22Rv1 (cell line): ENCODE results near the gene MYBPC3.
A peak's percentile ranks its signal among the peaks of the same experiment; 100 is the strongest.

Source experiments
- H3K27ac ChIP-seq: fragments of 450-650 bp; 2 replicates; pipeline ENCODE4 v1.5.1; 2017
- ZFX ChIP-seq: fragments of 450-650 bp; IDR thresholded peaks from 2 replicates; pipeline ENCODE4 v1.6.1; 2017; ENCODE audit warnings: antibody characterized with exemption, borderline replicate concordance
- TF ChIP-seq, protein P1 (sequence below): fragments of 450-650 bp; IDR thresholded peaks from 2 replicates; pipeline ENCODE4 v1.5.1; 2017; ENCODE audit warnings: mild to moderate bottlenecking

MYBPC3 gene

DNA sequence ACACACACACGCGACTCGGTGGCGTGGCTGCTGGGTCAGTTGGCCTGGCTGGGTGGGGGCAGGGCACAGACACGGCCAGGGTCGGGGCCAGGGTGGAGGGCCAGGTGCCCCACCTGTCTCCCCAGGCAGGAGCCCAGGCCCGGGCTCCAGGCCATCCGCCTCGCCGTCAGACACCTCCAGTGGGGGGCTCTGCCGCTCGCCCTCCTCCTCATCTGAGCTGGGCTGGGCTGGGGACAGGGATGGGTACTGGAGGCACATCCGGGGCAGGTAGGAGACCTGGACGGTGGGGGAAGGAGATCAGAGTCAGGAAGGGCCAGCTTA lies 6.2 kb upstream of the MYBPC3 start:
- TF ChIP-seq ZFX, result no peak
- TF ChIP-seq, protein P1, sequence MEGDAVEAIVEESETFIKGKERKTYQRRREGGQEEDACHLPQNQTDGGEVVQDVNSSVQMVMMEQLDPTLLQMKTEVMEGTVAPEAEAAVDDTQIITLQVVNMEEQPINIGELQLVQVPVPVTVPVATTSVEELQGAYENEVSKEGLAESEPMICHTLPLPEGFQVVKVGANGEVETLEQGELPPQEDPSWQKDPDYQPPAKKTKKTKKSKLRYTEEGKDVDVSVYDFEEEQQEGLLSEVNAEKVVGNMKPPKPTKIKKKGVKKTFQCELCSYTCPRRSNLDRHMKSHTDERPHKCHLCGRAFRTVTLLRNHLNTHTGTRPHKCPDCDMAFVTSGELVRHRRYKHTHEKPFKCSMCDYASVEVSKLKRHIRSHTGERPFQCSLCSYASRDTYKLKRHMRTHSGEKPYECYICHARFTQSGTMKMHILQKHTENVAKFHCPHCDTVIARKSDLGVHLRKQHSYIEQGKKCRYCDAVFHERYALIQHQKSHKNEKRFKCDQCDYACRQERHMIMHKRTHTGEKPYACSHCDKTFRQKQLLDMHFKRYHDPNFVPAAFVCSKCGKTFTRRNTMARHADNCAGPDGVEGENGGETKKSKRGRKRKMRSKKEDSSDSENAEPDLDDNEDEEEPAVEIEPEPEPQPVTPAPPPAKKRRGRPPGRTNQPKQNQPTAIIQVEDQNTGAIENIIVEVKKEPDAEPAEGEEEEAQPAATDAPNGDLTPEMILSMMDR, result no peak
- no peak overlapping the region for H3K27ac ChIP-seq

DNA sequence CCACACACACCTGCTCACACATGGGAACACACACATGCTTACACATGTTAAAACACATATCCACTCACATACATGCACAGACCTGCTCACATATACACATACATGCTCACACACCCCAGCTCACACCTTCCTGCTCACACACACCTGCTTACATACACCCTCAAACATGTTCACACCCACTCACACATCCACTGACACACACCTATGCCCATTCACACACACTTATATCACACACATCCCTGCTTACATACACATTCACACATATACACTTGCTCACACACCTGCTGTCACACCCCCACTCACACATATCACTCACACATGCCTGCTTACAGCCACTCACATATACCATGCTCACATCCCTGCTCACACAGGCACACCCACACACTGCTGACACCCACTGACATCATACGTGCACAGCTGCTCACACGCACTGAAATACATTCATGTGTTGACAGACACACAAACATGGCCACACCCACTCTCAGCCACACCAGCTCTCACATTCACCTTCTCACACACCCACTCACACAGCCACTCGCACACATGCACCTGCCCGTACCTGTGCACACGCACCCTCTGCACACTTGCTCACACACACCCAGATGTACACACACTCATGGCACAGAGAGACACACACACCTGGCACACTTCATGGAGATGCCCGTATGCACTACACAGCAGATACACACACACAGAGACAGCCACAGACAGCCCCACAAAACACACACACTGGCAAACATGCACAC lies 5.7 kb upstream of the MYBPC3 start:
- H3K27ac ChIP-seq, result no peak overlapping the region
- no peak for TF ChIP-seq ZFX
- TF ChIP-seq, protein P1, result no peak

DNA sequence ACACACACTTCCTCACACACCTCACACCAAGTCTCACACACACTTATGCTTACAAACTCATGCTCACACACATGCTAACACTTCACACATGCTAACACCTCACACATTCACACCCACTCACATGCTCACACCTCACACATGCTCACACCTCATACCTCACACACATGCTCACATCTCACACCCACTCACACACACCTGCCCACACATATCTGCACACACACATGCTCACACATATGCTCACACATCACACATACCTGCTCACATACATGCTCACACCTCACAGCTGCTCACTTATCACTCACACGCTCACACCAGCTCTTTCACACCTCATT lies 4.5 kb upstream of the MYBPC3 start:
- no peak overlapping the region for H3K27ac ChIP-seq
- TF ChIP-seq, protein P1, result no peak
- no peak for TF ChIP-seq ZFX

DNA sequence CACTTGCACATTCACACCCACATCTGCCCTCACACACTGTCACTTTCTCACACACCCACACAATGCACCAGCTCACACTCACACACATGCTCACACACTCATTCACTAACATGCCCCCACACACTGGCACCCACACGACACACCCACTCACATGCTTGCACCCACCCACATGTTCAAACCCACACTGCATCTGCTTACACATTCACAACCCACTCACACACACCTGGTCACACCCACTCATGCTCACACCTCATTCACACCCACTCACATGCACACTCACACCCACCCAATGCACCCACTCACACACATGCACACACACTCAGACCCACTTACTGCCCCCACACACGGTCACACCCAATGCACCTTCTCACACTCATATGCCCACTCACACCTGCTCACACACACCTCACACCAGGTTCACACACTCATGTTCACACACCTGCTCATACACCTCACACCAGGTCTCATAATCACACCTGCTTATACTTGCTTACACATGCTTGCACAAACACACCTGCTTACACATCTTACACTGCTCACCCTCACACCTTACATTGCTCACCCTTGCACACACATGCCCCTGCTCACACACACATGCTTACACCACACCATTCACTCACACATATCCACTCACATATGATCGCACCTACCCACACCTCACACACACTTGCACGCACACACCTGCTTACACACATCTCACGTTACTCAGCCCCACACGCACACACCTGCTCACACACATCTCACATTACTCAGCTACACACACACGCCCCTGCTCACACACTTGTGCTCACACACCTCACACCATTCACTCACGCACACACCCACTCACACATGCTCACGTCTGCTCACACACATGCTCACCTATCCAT lies 3.9 kb upstream of the MYBPC3 start:
- peak overlapping the region; percentile 71 for H3K27ac ChIP-seq
- TF ChIP-seq, protein P1, result no peak
- TF ChIP-seq ZFX, result no peak

GRCh38 chr11:47355283-47356128 lies 3.0 kb upstream of the MYBPC3 start:
- H3K27ac ChIP-seq, result peak overlapping the region; percentile 71
- TF ChIP-seq, protein P1, result peak; percentile 99
- no peak for TF ChIP-seq ZFX

DNA sequence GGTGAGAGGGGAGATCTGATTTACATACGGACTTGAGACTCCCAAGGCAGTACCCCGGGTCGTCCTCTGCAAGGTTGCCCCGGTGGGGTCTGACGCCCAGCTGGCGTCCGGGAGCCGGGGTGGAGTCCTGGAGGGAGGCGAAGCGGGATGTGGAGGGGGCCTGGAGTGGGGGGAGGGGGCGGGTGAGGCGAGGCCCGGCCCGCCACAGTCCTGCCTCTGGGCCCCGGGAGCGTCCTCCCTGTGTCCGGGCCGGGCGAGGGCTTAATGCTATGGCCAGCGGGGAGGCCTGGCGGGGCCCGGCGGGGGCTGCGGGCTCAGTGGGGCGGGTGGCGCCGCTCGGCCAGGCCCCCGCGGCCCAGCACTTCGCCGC lies 2.4 kb upstream of the MYBPC3 start:
- peak overlapping the region; percentile 71 for H3K27ac ChIP-seq
- TF ChIP-seq ZFX, result no peak
- TF ChIP-seq, protein P1, result no peak
